Activated naive CD4-positive, alpha-beta T cell treated with anti-CD3 and anti-CD28 coated beads, Interleukin-2, amount 50 U/mL, for 24 hours (primary cell): ENCODE measurements around the gene MAN1C1.
"Not testable (repeated sequence)": the region's sequence is repeated elsewhere in the genome, so short reads cannot be mapped to it uniquely, and the experiment has no call there.

Source experiments
- H3K27ac Mint-ChIP-seq: one replicate; pipeline ENCODE4 v1.8.0; 2021; ENCODE audit warnings: mild to moderate bottlenecking, mixed read lengths
- H3K27me3 Mint-ChIP-seq: one replicate; pipeline ENCODE4 v1.8.0; 2021; ENCODE audit warnings: mixed read lengths
- H3K36me3 Mint-ChIP-seq: one replicate; pipeline ENCODE4 v1.8.0; 2021; ENCODE audit warnings: mixed read lengths
- H3K4me1 Mint-ChIP-seq: one replicate; pipeline ENCODE4 v1.8.0; 2021; ENCODE audit warnings: mixed read lengths
- H3K4me3 Mint-ChIP-seq: one replicate; pipeline ENCODE4 v1.8.0; 2021; ENCODE audit warnings: mild to moderate bottlenecking, mixed read lengths
- H3K9me3 Mint-ChIP-seq: one replicate; pipeline ENCODE4 v1.8.0; 2021; ENCODE audit warnings: mixed read lengths

MAN1C1 gene

GRCh38 chr1:25651036-25651640 lies 34.5 kb downstream of the MAN1C1 start:
- Mint-ChIP-seq H3K36me3 (peaks cover 4% of the 10 kb centered on the region), H3K4me3 (no peak overlapping the region), H3K9me3 (no peaks in the 10 kb centered on the region), H3K27ac (no peak overlapping the region), H3K27me3 (no peaks in the 10 kb centered on the region), H3K4me1 (peaks cover 83% of the 10 kb centered on the region)

- Mint-ChIP-seq H3K4me1 (peaks cover 82% of the 10 kb centered on the region), H3K27ac (no peak overlapping the region), H3K9me3 (no peaks in the 10 kb centered on the region), H3K27me3 (no peaks in the 10 kb centered on the region), H3K4me3 (no peak overlapping the region), H3K36me3 (peaks cover 3% of the 10 kb centered on the region)
These were observed 35.5 kb downstream of the MAN1C1 start for GRCh38 chr1:25651824-25652741.

- H3K4me1 Mint-ChIP-seq, result peaks cover 83% of the 10 kb centered on the region
- no peaks in the 10 kb centered on the region for H3K27me3 Mint-ChIP-seq
- no peak overlapping the region for H3K4me3 Mint-ChIP-seq
- H3K27ac Mint-ChIP-seq, result peak overlapping the region; percentile 86
- no peaks in the 10 kb centered on the region for H3K9me3 Mint-ChIP-seq
- peaks cover 4% of the 10 kb centered on the region for H3K36me3 Mint-ChIP-seq
These were observed 37.0 kb downstream of the MAN1C1 start for GRCh38 chr1:25653558-25653957.

GRCh38 chr1:25654109-25654660 lies 37.6 kb downstream of the MAN1C1 start:
- peaks cover 82% of the 10 kb centered on the region for H3K4me1 Mint-ChIP-seq
- no peaks in the 10 kb centered on the region for H3K27me3 Mint-ChIP-seq
- peaks cover 5% of the 10 kb centered on the region for H3K36me3 Mint-ChIP-seq
- H3K27ac Mint-ChIP-seq, result peak overlapping the region; percentile 41
- H3K4me3 Mint-ChIP-seq, result peak overlapping the region; percentile 3
- H3K9me3 Mint-ChIP-seq, result no peaks in the 10 kb centered on the region

GRCh38 chr1:25657121-25657882 lies 40.7 kb downstream of the MAN1C1 start:
- Mint-ChIP-seq H3K9me3 (no peaks in the 10 kb centered on the region), H3K4me3 (no peak overlapping the region), H3K27me3 (no peaks in the 10 kb centered on the region), H3K4me1 (peaks cover 76% of the 10 kb centered on the region), H3K36me3 (peaks cover 5% of the 10 kb centered on the region), H3K27ac (peak overlapping the region; percentile 96)

GRCh38 chr1:25657883-25658760 lies 41.5 kb downstream of the MAN1C1 start:
- Mint-ChIP-seq H3K4me1 (peaks cover 74% of the 10 kb centered on the region), H3K36me3 (peaks cover 5% of the 10 kb centered on the region), H3K27me3 (no peaks in the 10 kb centered on the region), H3K27ac (peak overlapping the region; percentile 84), H3K9me3 (no peaks in the 10 kb centered on the region), H3K4me3 (no peak overlapping the region)

- H3K36me3 Mint-ChIP-seq, result peaks cover 5% of the 10 kb centered on the region
- H3K27me3 Mint-ChIP-seq, result no peaks in the 10 kb centered on the region
- peak overlapping the region; percentile 84 for H3K27ac Mint-ChIP-seq
- peaks cover 74% of the 10 kb centered on the region for H3K4me1 Mint-ChIP-seq
- no peaks in the 10 kb centered on the region for H3K9me3 Mint-ChIP-seq
- H3K4me3 Mint-ChIP-seq, result no peak overlapping the region
These were observed 42.3 kb downstream of the MAN1C1 start for GRCh38 chr1:25658791-25659431.

- Mint-ChIP-seq H3K36me3 (peaks cover 4% of the 10 kb centered on the region), H3K27me3 (no peaks in the 10 kb centered on the region), H3K4me3 (no peak overlapping the region), H3K27ac (peak overlapping the region; percentile 60), H3K4me1 (peaks cover 77% of the 10 kb centered on the region), H3K9me3 (no peaks in the 10 kb centered on the region)
These were observed 44.6 kb downstream of the MAN1C1 start for GRCh38 chr1:25661043-25661815.

- H3K27me3 Mint-ChIP-seq, result no peaks in the 10 kb centered on the region
- peaks cover 3% of the 10 kb centered on the region for H3K36me3 Mint-ChIP-seq
- no peaks in the 10 kb centered on the region for H3K9me3 Mint-ChIP-seq
- peaks cover 78% of the 10 kb centered on the region for H3K4me1 Mint-ChIP-seq
- peak overlapping the region; percentile 14 for H3K27ac Mint-ChIP-seq
- peak overlapping the region; percentile 13 for H3K4me3 Mint-ChIP-seq
These were observed 45.5 kb downstream of the MAN1C1 start for GRCh38 chr1:25662061-25662460.

- H3K27ac Mint-ChIP-seq, result peak overlapping the region; percentile 39
- H3K9me3 Mint-ChIP-seq, H3K27me3 Mint-ChIP-seq: not testable (repeated sequence)
These were observed 46.4 kb downstream of the MAN1C1 start for GRCh38 chr1:25662959-25663358.

GRCh38 chr1:25664357-25665199 lies 48.0 kb downstream of the MAN1C1 start:
- Mint-ChIP-seq H3K27me3 (no peaks in the 10 kb centered on the region), H3K36me3 (no peaks in the 10 kb centered on the region), H3K9me3 (no peaks in the 10 kb centered on the region), H3K27ac (peak overlapping the region; percentile 79), H3K4me3 (no peak overlapping the region), H3K4me1 (peaks cover 79% of the 10 kb centered on the region)

More at GRCh38 chr1:25662959-25663358, 46.4 kb downstream of the MAN1C1 start:
- not testable (repeated sequence) for H3K36me3 Mint-ChIP-seq, H3K4me3 Mint-ChIP-seq
- H3K4me1 Mint-ChIP-seq, result peaks cover 78% of the 10 kb centered on the region

- Mint-ChIP-seq H3K4me1 (peaks cover 89% of the 10 kb centered on the region), H3K27me3 (no peaks in the 10 kb centered on the region), H3K9me3 (no peaks in the 10 kb centered on the region), H3K36me3 (peaks cover 5% of the 10 kb centered on the region), H3K4me3 (peak overlapping the region; percentile 76), H3K27ac (peak overlapping the region; percentile 91)
These were observed 49.9 kb downstream of the MAN1C1 start for GRCh38 chr1:25666460-25666859.
